Measurements from ENCODE around the gene VAMP2. TPM values are rescaled to one million over a fixed set of nuclear protein-coding genes. Genes with fewer than 3 reads are reported as not detected.

VAMP2 gene
- total RNA-seq, 1 donor from 2014 or later: 28.0 TPM

GRCh38 chr17:8156246-8156992, 6.3 kb downstream of the VAMP2 start:
- H3K4me1 Mint-ChIP-seq (ENCODE audit: low read depth, unreplicated experiment): peaks cover 26% of the 10 kb centered on the region
- peaks cover 2% of the 10 kb centered on the region for H3K36me3 Mint-ChIP-seq (ENCODE audit: low read depth, unreplicated experiment)
- Histone ChIP-seq H4K20me1 (ENCODE audit: insufficient read depth, low read length) (peaks cover 35% of the 10 kb centered on the region), H2AFZ (ENCODE audit: low read depth, low read length) (no peak overlapping the region), H3K4me2 (ENCODE audit: low read length) (peak overlapping the region; percentile 96), H3K36me3 (ENCODE audit: insufficient read depth, low read length) (peaks cover 11% of the 10 kb centered on the region), H3K79me2 (ENCODE audit: insufficient read depth, low read length) (peaks cover 21% of the 10 kb centered on the region), H3K4me3 (ENCODE audit: insufficient read depth, low read depth, low read length) (peak overlapping the region; percentile 65), H3K9ac (ENCODE audit: low read length) (peak overlapping the region; percentile 91), H3K27me3 (ENCODE audit: insufficient read depth, low read length) (no peaks in the 10 kb centered on the region), H3K27ac (ENCODE audit: low read depth, low read length) (peak overlapping the region; percentile 93), H3K4me1 (ENCODE audit: insufficient read depth, low read length) (peaks cover 59% of the 10 kb centered on the region), H3K9me3 (ENCODE audit: insufficient read depth, low read depth, low read length) (no peaks in the 10 kb centered on the region)
- DNase-seq (ENCODE audit: low read depth) (peak; percentile 100), FAIRE-seq (peak; percentile 55)
- H3K27me3 Mint-ChIP-seq (ENCODE audit: low read depth, unreplicated experiment): no peaks in the 10 kb centered on the region
- no peak overlapping the region for H3K4me3 Mint-ChIP-seq (ENCODE audit: unreplicated experiment)
- no peaks in the 10 kb centered on the region for H3K9me3 Mint-ChIP-seq (ENCODE audit: unreplicated experiment)
- TF ChIP-seq, protein P1, sequence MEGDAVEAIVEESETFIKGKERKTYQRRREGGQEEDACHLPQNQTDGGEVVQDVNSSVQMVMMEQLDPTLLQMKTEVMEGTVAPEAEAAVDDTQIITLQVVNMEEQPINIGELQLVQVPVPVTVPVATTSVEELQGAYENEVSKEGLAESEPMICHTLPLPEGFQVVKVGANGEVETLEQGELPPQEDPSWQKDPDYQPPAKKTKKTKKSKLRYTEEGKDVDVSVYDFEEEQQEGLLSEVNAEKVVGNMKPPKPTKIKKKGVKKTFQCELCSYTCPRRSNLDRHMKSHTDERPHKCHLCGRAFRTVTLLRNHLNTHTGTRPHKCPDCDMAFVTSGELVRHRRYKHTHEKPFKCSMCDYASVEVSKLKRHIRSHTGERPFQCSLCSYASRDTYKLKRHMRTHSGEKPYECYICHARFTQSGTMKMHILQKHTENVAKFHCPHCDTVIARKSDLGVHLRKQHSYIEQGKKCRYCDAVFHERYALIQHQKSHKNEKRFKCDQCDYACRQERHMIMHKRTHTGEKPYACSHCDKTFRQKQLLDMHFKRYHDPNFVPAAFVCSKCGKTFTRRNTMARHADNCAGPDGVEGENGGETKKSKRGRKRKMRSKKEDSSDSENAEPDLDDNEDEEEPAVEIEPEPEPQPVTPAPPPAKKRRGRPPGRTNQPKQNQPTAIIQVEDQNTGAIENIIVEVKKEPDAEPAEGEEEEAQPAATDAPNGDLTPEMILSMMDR (IDR thresholded peaks at IDR 0.05; ENCODE audit: insufficient read depth, low read depth, low read length): no peak
- TF ChIP-seq EZH2 (IDR thresholded peaks at IDR 0.05; ENCODE audit: insufficient read depth, low read length): no peak
- no peak overlapping the region for H3K27ac Mint-ChIP-seq (ENCODE audit: unreplicated experiment)

DNA sequence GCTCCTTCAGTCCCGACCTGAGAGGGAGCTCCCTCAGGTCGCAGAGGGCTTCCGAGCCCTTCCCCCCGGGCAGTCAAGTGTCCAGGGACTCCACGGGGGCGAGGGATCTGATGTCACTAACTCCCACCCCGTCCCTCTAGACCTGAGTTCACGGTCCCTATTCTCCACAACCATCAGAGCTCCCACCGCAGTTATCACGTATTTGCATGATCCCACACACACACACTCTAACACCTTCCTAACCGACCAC, 6.8 kb downstream of the VAMP2 start:
- Histone ChIP-seq H3K4me3 (ENCODE audit: insufficient read depth, low read depth, low read length) (peak overlapping the region; percentile 65), H3K9ac (ENCODE audit: low read length) (peak overlapping the region; percentile 91), H3K4me1 (ENCODE audit: insufficient read depth, low read length) (peaks cover 58% of the 10 kb centered on the region), H3K4me2 (ENCODE audit: low read length) (peak overlapping the region; percentile 96), H4K20me1 (ENCODE audit: insufficient read depth, low read length) (peaks cover 30% of the 10 kb centered on the region), H3K27me3 (ENCODE audit: insufficient read depth, low read length) (no peaks in the 10 kb centered on the region), H3K36me3 (ENCODE audit: insufficient read depth, low read length) (peaks cover 6% of the 10 kb centered on the region), H3K79me2 (ENCODE audit: insufficient read depth, low read length) (peaks cover 16% of the 10 kb centered on the region), H2AFZ (ENCODE audit: low read depth, low read length) (no peak overlapping the region), H3K27ac (ENCODE audit: low read depth, low read length) (peak overlapping the region; percentile 87), H3K9me3 (ENCODE audit: insufficient read depth, low read depth, low read length) (no peaks in the 10 kb centered on the region)
- H3K9me3 Mint-ChIP-seq (ENCODE audit: unreplicated experiment): no peaks in the 10 kb centered on the region
- H3K4me1 Mint-ChIP-seq (ENCODE audit: low read depth, unreplicated experiment): peaks cover 24% of the 10 kb centered on the region
- DNase-seq (ENCODE audit: low read depth): no peak
- no peaks in the 10 kb centered on the region for H3K27me3 Mint-ChIP-seq (ENCODE audit: low read depth, unreplicated experiment)
- H3K4me3 Mint-ChIP-seq (ENCODE audit: unreplicated experiment): no peak overlapping the region
- no peak overlapping the region for H3K27ac Mint-ChIP-seq (ENCODE audit: unreplicated experiment)
- H3K36me3 Mint-ChIP-seq (ENCODE audit: low read depth, unreplicated experiment): peaks cover 2% of the 10 kb centered on the region
- TF ChIP-seq EZH2 (IDR thresholded peaks at IDR 0.05; ENCODE audit: insufficient read depth, low read length): no peak
- TF ChIP-seq, protein P1 (IDR thresholded peaks at IDR 0.05; ENCODE audit: insufficient read depth, low read depth, low read length): no peak
- no peak for FAIRE-seq
